B cell (primary cell): ENCODE measurements around the gene KCTD12. TPM values are rescaled to one million over a fixed set of nuclear protein-coding genes. Genes with fewer than 3 reads are reported as not detected.

ENCODE experiments used
- ATAC-seq: fragments of 200-7000 bp; cut with Tn5 transposase; one replicate; pipeline ENCODE4 v1.10.0; 2021; ENCODE audit warnings: low read depth, mild to moderate bottlenecking, moderate number of reproducible peaks, moderate library complexity
- CTCF ChIA-PET: fragments of 350-600 bp; sonication (Branson Sonifier 250); formaldehyde crosslinking; loops from one replicate; lab custom pipeline; 2021; ENCODE audit warnings: antibody characterized with exemption, inconsistent platforms; lab: Charles Lee
- POLR2A ChIA-PET: fragments of 350-600 bp; sonication (Branson Sonifier 250); formaldehyde crosslinking; loops from one replicate; lab custom pipeline; 2021; ENCODE audit warnings: antibody characterized with exemption; lab: Charles Lee
- DNase-seq: peaks from one replicate; pipeline ENCODE4 v3.0.0; 2013
- H2AFZ ChIP-seq: 2 replicates; pipeline ENCODE4 v1.6.1; 2012; ENCODE audit warnings: mild to moderate bottlenecking, low read depth, low read length; ENCODE audit not compliant: insufficient read depth, poor library complexity, severe bottlenecking
- H3K27ac ChIP-seq, 2 donors: 1 replicate in 1 of 2; 2 replicates in 1 of 2; pipeline ENCODE4 v1.5.1; 2012 to 2013; ENCODE audit warnings: low read length in 2 of 2, mild to moderate bottlenecking in 2 of 2, moderate library complexity in 1 of 2
- H3K27me3 ChIP-seq, 4 experiments: fragments of 200-600 bp in 1 of 4; sonication (generic) in 1 of 4; replicated peaks in 1 of 4; 1 replicate in 2 of 4; 2 replicates in 2 of 4; pipeline versions ENCODE4 v1.6.1 to v1.7.0; 2013 to 2016; ENCODE audit warnings: low read length in 3 of 4, mild to moderate bottlenecking in 2 of 4, mixed read lengths in 1 of 4, moderate library complexity in 1 of 4; ENCODE audit not compliant: insufficient read depth in 4 of 4, control insufficient read depth in 3 of 4; ENCODE audit errors: control extremely low read depth in 1 of 4
- H3K36me3 ChIP-seq, 2 experiments: replicated peaks in 1 of 2; 1 replicate in 1 of 2; 2 replicates in 1 of 2; pipeline versions ENCODE4 v1.6.1 to v1.7.1; 2013; ENCODE audit warnings: low read length in 1 of 2; ENCODE audit not compliant: insufficient read depth in 2 of 2, control insufficient read depth in 1 of 2; ENCODE audit errors: control extremely low read depth in 1 of 2, extremely low read depth in 1 of 2
- H3K4me1 ChIP-seq, 2 donors: fragments of 200-600 bp in 1 of 2; sonication (generic) in 1 of 2; 1 replicate in 1 of 2; 2 replicates in 1 of 2; pipeline versions ENCODE4 v1.5.1 to v1.6.1; 2013 to 2017; ENCODE audit warnings: low read length in 2 of 2; ENCODE audit not compliant: control insufficient read depth in 2 of 2, insufficient read depth in 2 of 2
- H3K4me2 ChIP-seq: replicated peaks from 2 replicates; pipeline ENCODE3; 2012; ENCODE audit warnings: mild to moderate bottlenecking, low read depth, low read length; ENCODE audit not compliant: poor library complexity, severe bottlenecking
- H3K4me3 ChIP-seq, 5 experiments: fragments of 200-600 bp in 1 of 5; sonication (generic) in 1 of 5; 1 replicate in 3 of 5; 2 replicates in 2 of 5; pipeline versions ENCODE4 v1.5.1 to v1.7.0; 2011 to 2016; ENCODE audit warnings: low read length in 4 of 5, mild to moderate bottlenecking in 4 of 5, low read depth in 2 of 5, control low read depth in 1 of 5, moderate library complexity in 1 of 5; ENCODE audit not compliant: insufficient read depth in 1 of 5; ENCODE audit errors: control extremely low read depth in 1 of 5, extremely low read depth in 1 of 5
- H3K79me2 ChIP-seq: fragments of 200-600 bp; sonication (generic); one replicate; pipeline ENCODE4 v1.6.0; 2016; ENCODE audit warnings: low read length; ENCODE audit not compliant: control insufficient read depth, insufficient read depth
- H3K9ac ChIP-seq: fragments of 200-600 bp; sonication (generic); 2 replicates; pipeline ENCODE4 v1.6.1; 2017; ENCODE audit warnings: mild to moderate bottlenecking, low read length, moderate library complexity
- H3K9me3 ChIP-seq, 3 donors: one replicate each; pipeline versions ENCODE4 v1.6.1 to v1.7.1; 2013; ENCODE audit warnings: low read length in 2 of 3; ENCODE audit not compliant: control insufficient read depth in 2 of 3, insufficient read depth in 1 of 3; ENCODE audit errors: control extremely low read depth in 1 of 3
- H4K20me1 ChIP-seq: 2 replicates; pipeline ENCODE4 v1.6.0; 2012; ENCODE audit warnings: mild to moderate bottlenecking, low read length; ENCODE audit not compliant: insufficient read depth, control insufficient read depth, poor library complexity, severe bottlenecking
- H3K27ac Mint-ChIP-seq: one replicate; pipeline ENCODE4 v1.8.0; 2021; ENCODE audit warnings: mixed read lengths
- H3K27me3 Mint-ChIP-seq: one replicate; pipeline ENCODE4 v1.8.0; 2021; ENCODE audit warnings: mixed read lengths
- H3K4me1 Mint-ChIP-seq: one replicate; pipeline ENCODE4 v1.8.0; 2021; ENCODE audit warnings: mixed read lengths
- H3K4me3 Mint-ChIP-seq: one replicate; pipeline ENCODE4 v1.8.0; 2021; ENCODE audit warnings: mixed read lengths
- H3K9me3 Mint-ChIP-seq: one replicate; pipeline ENCODE4 v1.8.0; 2022; ENCODE audit warnings: mixed read lengths; ENCODE audit not compliant: insufficient read depth
- EZH2 ChIP-seq: IDR thresholded peaks from 2 replicates; pipeline ENCODE4 v1.6.1; 2012; ENCODE audit warnings: borderline replicate concordance, low read depth, mild to moderate bottlenecking, moderate library complexity, low read length; ENCODE audit not compliant: insufficient read depth, poor library complexity, severe bottlenecking
- WGBS: methylation state at CpG from one replicate; pipeline ENCODE4 v1.1.5; 2013; ENCODE audit warnings: missing lambda C conversion rate; ENCODE audit not compliant: insufficient coverage; 5-methylcytosine and 5-hydroxymethylcytosine counted together
- intact Hi-C: fragments of 100-400 bp; cut with micrococcal nuclease; formaldehyde crosslinking; loops from one replicate; pipeline ENCODE4 v1.10.0; 2022
- polyA plus RNA-seq: library from polyadenylated mRNA; depleted of rRNA; stranded (reverse); fragments of >200 nt; gene quantifications from 2 replicates; pipeline ENCODE4 v1.2.3, GENCODE V29; 2012
- total RNA-seq, 2 donors: library from RNA; stranded (reverse); fragments of 120-200 nt in 1 of 2; gene quantifications; 1 replicate in 1 of 2; 2 replicates in 1 of 2; pipeline versions ENCODE4 v1.2.3 to v1.2.4, GENCODE V29; 2013 to 2022
- TF ChIP-seq, protein P1 (sequence below): fragments of 200-600 bp; IDR thresholded peaks from one replicate; pipeline ENCODE4 v1.8.0; 2022; ENCODE audit warnings: antibody characterized with exemption, mild to moderate bottlenecking

The KCTD12 gene
- total and polyA plus RNA-seq, 2 donors (not counting 1 experiment from before 2014, with no cell fraction given), result 1.8 to 6.2 TPM

DNA sequence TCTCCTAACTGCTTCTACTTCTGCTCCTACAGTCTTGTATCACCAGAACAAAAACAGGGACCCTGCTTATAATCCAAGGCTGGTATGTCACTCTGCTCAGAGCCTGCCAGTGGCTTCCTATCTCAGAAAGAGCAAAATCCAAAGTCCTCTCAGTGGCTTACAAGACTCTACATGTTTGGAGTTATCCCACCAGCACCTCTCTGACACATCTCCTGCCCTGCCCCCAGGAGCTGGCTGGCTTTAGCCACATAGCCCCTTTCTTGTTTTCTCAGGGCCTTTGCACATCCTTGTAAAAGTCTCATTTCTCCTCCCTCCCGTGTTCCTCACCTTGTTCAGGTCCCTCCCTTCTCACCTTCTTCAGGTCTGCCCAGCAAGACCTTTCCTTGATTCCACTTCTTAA is 2.2 kb upstream of the KCTD12 start:
- Histone ChIP-seq H3K79me2 (no peaks in the 10 kb centered on the region), H2AFZ (no peak overlapping the region), H3K4me3 (no peak overlapping the region), H3K4me1 (peaks cover 7 to 21% of the 10 kb centered on the region in 2 donors), H4K20me1 (no peaks in the 10 kb centered on the region), H3K27ac (no peak overlapping the region), H3K27me3 (peaks cover 0 to 3% (median 0%) of the 10 kb centered on the region in 4 experiments), H3K9ac (no peak overlapping the region), H3K4me2 (no peak overlapping the region), H3K36me3 (no peaks in the 10 kb centered on the region), H3K9me3 (no peaks in the 10 kb centered on the region)
- no peaks in the 10 kb centered on the region for H3K9me3 Mint-ChIP-seq
- intact Hi-C loops, result loop anchor here (10.0 kb wide), 1 partner anchor 436 kb away; the partner anchor contains the start of gene MYCBP2
- H3K4me1 Mint-ChIP-seq, result peaks cover 21% of the 10 kb centered on the region
- 88% methylated on average over 1 of the region's 1 CpG for WGBS
- no peak overlapping the region for H3K27ac Mint-ChIP-seq
- ChIA-PET CTCF (interaction anchor here (2.2 kb wide), 1 partner anchor 9 kb away, joined by 7 read pairs; no protein-coding TSS in a partner anchor), POLR2A (no interaction called here)
- H3K4me3 Mint-ChIP-seq, result peak overlapping the region; percentile 7
- no peaks in the 10 kb centered on the region for H3K27me3 Mint-ChIP-seq
- DNase-seq (no peak), ATAC-seq (no peak)
- TF ChIP-seq, protein P1, sequence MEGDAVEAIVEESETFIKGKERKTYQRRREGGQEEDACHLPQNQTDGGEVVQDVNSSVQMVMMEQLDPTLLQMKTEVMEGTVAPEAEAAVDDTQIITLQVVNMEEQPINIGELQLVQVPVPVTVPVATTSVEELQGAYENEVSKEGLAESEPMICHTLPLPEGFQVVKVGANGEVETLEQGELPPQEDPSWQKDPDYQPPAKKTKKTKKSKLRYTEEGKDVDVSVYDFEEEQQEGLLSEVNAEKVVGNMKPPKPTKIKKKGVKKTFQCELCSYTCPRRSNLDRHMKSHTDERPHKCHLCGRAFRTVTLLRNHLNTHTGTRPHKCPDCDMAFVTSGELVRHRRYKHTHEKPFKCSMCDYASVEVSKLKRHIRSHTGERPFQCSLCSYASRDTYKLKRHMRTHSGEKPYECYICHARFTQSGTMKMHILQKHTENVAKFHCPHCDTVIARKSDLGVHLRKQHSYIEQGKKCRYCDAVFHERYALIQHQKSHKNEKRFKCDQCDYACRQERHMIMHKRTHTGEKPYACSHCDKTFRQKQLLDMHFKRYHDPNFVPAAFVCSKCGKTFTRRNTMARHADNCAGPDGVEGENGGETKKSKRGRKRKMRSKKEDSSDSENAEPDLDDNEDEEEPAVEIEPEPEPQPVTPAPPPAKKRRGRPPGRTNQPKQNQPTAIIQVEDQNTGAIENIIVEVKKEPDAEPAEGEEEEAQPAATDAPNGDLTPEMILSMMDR, result no peak
- TF ChIP-seq EZH2, result no peak

DNA sequence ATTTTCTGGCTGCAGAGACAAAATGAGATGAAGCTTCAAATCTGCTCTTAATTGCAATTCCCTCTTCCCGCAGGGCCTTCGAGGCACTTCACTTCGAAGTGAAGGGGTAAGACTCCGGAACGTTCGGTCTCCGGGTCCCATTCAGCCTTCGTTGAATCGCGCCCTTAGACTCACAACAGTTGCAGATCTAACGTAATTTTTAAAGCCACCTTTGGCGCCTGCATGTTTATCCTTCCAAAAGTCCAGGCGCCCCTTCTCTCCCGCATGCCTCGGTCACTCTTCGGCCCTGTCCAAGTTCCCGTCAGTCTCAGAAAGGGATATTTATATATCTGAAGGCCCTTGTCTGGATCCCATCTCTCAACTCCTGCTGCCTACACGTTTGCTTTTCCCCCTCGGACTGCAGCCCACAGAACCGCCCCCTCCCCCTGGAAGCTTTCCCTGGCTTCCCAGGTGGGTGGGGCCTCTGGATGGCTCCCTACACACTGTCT is 915 bp upstream of the KCTD12 start:
- Histone ChIP-seq H3K27ac (no peak overlapping the region), H3K4me2 (peak overlapping the region; percentile 90), H4K20me1 (no peaks in the 10 kb centered on the region), H3K79me2 (no peaks in the 10 kb centered on the region), H3K36me3 (no peaks in the 10 kb centered on the region), H2AFZ (peak overlapping the region; percentile 80), H3K9ac (peak overlapping the region; percentile 74), H3K4me1 (peaks cover 7 to 23% of the 10 kb centered on the region in 2 donors), H3K4me3 (peak overlapping the region; percentile 23 to 66 (median 52)), H3K27me3 (peaks cover 0 to 3% (median 0%) of the 10 kb centered on the region in 4 experiments), H3K9me3 (no peaks in the 10 kb centered on the region)
- TF ChIP-seq EZH2, result no peak
- TF ChIP-seq, protein P1, result no peak
- peaks cover 28% of the 10 kb centered on the region for H3K4me1 Mint-ChIP-seq
- peaks cover 3% of the 10 kb centered on the region for H3K27me3 Mint-ChIP-seq
- 70% methylated on average over 18 of the region's 20 CpGs for WGBS
- ATAC-seq (no peak), DNase-seq (no peak)
- peak overlapping the region; percentile 88 for H3K27ac Mint-ChIP-seq
- H3K9me3 Mint-ChIP-seq, result no peaks in the 10 kb centered on the region
- POLR2A ChIA-PET, result interaction anchor here (0.5 to 1.3 kb wide), 3 partner anchors 92 to 1011 kb away, joined by 3 to 6 read pairs (median 3); no protein-coding TSS in a partner anchor
- CTCF ChIA-PET, result interaction anchor here (3.4 to 3.7 kb wide), 2 partner anchors 13 to 17 kb away, joined by 24 to 26 read pairs; no protein-coding TSS in a partner anchor
- peak overlapping the region; percentile 89 for H3K4me3 Mint-ChIP-seq
- intact Hi-C loops, result loop anchor here (2.0 to 10.0 kb wide), 2 partner anchors 438 to 1250 kb away; partner anchors contain the start of genes LMO7 and MYCBP2
